ENCODE measurements around the gene GPR89B.
"Not testable (repeated sequence)": the region's sequence is repeated elsewhere in the genome, so short reads cannot be mapped to it uniquely, and the experiment has no call there.

Gene GPR89B

GRCh38 chr1:148033147-148033546 lies 104.9 kb downstream of the GPR89B start:
- not testable (repeated sequence) for DNase-seq

- not testable (repeated sequence) for DNase-seq
Measured at GRCh38 chr1:148037850-148038461, 109.7 kb downstream of the GPR89B start.

- DNase-seq, result peak; percentile 75
Measured at GRCh38 chr1:148038462-148039333, 110.5 kb downstream of the GPR89B start.

Data from activated CD8-positive, alpha-beta memory T cell treated with anti-CD3 and anti-CD28 coated beads, Interleukin-2, amount 50 U/mL, for 48 hours (primary cell).